GM19025 (cell line): Measurements from ENCODE around the gene CIB1.

Experiments used
- ATAC-seq: cut with Tn5 transposase; IDR thresholded peaks from one replicate; pipeline ENCODE4 v1.9.1; 2021; ENCODE audit warnings: mild to moderate bottlenecking, low read depth, moderate library complexity; ENCODE audit not compliant: unreplicated experiment

CIB1 gene

DNA sequence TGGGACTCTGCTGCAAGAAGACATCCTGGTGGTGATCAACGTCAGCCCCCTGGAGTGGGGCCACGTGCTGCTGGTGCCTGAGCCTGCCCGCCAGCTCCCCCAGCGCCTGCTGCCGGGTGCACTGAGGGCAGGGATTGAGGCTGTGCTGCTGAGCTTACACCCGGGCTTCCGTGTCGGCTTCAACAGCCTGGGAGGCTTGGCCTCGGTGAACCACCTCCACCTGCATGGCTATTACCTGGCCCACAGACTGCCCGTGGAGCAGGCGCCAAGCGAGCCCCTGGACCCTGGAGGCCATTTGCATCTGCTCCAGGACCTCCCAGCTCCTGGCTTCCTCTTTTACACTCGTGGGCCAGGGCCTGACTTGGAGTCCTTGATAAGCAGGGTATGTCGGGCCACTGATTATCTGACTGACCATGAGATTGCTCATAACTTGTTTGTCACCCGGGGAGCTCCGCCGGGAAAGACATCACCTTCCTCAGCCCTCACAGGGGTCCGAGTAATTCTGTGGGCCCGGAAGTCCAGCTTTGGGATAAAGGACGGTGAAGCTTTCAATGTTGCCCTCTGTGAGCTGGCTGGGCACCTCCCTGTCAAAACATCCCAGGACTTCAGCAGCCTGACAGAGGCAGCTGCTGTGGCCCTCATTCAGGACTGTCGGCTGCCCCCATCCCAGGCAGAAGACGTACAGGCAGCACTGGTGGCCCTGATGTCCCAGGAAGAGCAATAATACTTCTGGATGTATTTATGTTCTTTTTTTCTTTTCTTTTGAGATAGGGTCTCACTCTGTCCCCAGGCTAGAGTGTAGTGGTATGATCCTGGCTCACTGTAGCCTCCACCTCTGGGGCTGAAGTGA, 7.8 kb upstream of the CIB1 start:
- no peak for ATAC-seq

DNA sequence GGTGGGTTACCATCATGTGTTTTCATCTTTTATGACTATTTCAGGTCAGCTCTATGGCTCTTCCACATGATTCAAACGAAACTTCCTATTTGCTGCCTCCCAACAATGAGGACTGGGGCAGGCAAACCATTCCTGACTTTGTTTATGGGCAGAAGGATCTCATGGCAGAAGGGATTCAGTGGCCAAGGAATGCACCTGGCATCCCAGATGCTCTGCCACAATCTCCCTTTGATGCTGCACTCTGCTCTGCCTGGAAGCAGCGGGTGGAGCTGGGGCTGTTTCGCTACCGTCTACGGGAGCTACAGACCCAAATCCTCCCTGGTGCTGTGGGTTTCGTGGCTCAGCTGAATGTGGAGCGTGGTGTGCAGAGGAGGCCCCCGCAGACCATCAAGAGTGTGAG, 7.1 kb upstream of the CIB1 start:
- ATAC-seq: no peak

DNA sequence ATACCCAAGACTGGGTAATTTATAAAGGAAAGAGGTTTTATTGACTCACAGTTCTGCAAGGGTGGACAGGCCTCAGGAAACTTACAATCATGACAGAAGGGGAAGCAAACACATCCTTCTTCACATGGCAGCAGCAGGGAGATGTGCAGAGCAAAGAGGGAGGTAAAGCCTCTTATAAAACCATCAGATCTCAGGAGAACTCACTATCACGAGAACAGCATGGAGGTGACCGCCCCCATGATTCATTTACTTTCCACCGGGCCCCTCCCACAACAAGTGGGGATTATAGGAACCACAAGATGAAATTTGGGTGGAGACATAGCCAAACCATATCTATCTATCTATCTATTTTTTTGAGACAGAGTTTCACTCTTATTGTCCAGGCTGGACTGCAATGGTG, 5.6 kb upstream of the CIB1 start:
- no peak for ATAC-seq

DNA sequence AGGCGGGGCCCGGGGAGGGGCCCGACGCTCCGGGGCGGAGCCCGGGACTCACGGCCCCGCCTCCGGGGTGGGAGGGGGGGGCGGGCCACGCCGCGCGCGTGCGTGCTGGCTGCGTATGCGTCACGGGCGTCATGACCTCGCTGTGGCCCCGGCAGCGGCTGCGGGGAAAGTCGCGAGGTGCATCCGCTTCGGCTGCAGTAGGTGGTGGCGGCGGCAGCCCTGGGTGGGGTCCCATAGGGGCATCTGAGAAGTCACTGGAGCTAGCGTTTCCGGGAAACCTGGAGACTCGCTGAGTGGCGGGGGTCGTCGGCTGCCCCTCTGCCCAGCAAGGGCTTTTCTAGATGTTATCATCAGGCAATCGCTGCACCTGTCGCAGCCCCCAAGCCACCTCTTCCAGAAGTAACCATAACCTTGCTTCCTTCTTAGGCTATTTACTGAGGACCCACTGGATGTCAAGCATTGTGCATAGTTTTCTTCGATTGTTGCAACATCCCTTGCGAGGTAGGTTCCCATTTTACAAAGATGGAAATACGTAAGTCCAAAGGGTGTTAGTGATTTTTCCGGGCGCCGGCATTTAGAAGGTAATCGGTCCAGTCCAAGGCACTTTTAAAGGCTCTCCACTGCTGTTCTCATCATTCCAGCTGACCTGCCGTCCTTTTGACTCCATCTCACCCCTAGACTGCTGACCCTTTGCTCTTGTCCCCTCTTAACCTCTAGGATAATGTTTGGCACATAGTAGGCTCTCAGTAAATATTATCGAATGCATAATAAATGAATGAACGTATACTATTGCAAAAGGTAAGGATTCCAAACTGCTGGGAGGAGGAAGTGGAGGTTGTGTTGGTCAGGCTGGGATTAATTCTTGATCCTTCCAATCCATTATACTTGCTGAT, 601 bp upstream of the CIB1 start, which contains the start of gene GDPGP1:
GDPGP1 (plus strand) TSS at position 114 of the 893 bp plus-strand sequence. CDS start 6,700 bp downstream, outside the sequence.
- ATAC-seq: peak; percentile 64

DNA sequence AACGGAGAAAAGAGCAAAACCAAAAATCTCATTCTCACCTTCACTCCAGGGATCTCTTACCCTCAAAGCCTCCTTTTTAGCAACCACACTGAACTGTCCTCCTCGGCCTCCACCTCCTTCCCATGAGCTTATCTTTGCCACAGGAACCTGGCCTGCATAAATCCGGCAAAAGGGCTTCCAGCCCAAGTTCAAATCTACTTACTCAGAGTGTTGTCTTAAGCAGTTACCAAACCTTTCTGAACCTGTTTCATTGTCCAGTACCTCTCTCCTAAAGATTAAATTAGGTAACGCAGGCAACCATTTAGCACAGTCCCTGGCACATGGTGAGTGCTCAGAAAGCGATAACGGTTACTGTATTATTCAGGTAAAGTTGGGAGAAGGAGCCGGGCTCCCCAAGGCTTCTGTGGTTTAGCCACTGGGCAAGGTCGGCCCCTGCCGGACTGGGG, 777 bp downstream of the CIB1 start:
- no peak for ATAC-seq

DNA sequence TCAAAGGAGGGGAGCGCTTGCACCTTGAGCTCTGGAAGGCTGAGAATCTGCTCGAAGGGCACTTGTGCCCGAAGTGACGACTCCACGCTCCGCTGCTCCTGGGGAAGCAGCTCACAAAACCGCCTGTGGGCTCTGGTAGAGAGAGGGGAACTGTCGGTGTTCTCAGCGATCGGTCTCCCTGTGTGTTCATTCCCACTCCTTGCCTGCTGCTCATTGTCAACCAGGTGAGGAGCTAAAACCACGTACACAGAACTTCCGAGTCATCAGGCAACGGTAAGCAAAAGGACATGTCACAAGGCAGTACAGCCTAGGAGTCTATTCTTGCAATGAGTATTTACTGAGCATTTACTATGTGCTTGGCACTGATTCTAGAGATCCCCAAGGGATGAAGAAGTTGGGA, 1.5 kb downstream of the CIB1 start:
- ATAC-seq: no peak

DNA sequence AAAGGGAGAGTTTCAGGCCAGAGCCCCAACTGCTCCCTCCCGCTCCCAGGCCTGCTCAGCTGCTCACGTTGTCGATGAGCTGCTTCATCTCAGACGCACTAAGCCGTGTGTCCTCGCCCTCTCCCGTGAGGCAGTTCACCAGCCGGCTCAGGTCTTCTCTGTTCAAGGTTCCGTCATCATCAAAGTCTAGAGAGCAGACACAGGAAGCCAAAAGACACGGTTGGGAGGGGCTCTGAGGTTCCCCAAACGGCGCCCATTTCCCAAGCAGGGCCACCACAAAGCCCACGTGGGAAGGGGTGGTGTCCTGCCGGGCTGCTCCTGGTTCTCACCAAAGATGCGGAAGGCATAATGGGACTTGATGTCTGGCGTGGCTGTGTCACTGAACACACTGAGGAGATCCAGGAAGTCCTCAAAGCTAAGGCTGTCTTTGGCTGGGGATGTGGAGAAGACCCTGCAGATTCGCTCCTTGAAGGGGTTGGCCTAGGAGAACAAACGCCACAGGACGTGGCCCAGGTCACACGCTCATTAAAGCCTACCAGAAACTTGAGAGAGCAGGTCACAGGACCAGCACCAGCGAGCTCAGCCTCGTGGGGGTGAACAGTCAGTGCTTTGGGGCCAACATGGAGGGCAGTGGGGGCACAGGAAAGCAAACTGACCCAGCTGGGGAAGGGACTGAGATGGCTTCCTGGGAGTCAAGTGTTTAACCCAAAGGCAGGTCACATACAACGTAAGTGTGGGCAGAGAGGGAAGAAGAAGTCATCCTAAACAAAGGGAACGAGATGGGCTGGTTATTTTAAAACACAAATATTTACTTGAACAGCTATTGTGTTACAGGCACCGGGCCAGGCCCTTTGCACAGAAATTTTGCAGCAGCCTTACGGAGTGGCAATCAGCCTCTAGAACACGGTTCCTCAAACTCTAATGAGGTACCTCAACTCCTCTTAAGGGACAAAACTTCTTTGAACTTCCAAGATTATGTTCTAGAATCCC, 2.4 kb downstream of the CIB1 start:
- no peak for ATAC-seq

DNA sequence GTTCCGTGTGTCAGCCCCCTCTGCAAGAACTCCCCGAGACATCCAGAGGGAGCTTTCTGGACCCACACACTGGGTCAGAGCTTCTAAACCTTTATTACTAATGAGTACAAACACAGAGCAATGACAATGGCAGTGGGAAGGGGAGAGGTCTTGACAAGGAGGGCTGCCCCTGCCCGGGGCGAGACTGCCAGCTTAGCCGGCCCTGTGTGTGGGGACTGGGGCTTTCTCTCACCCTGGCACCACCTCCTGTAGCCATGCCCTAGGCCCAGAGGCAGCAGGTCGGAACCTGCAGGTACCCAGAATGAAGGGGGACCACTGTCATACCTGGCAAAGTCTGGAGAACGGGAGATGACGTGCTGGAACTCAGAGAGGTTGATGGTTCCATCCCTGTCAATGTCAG, 3.1 kb downstream of the CIB1 start:
- no peak for ATAC-seq

DNA sequence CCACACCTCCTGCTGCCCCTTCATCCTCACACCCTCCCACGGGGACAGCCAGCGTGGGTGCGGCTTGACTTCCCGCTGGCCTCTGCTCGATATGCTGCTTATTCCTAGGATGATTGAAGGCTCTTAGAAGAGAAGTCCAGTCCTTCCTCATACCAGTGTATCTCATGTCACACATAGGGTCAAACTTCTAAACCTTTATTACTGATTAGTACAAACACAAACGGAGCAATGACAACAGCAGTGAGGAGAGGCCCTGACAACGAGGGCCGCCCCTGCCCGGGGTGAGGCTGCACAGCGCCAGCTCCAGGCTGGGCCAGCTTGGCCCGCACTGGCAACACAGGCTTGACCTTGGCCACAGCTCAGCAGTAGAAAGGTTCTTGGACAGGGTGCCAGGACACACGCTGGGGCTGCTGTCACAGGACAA, 3.7 kb downstream of the CIB1 start:
- no peak for ATAC-seq

DNA sequence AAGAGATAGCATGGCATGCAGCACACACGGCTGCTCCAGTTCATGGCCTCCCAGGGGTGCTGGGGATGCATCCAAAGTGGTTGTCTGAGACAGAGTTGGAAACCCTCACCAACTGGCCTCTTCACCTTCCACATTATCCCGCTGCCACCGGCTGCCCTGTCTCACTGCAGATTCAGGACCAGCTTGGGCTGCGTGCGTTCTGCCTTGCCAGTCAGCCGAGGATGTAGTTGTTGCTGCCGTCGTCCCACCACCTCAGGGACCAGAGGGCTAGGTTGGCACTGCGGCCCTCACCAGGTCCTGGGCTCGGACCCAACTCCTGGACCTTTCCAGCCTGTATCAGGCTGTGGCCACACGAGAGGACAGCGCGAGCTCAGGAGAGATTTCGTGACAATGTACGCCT, 4.8 kb downstream of the CIB1 start:
- ATAC-seq: no peak

DNA sequence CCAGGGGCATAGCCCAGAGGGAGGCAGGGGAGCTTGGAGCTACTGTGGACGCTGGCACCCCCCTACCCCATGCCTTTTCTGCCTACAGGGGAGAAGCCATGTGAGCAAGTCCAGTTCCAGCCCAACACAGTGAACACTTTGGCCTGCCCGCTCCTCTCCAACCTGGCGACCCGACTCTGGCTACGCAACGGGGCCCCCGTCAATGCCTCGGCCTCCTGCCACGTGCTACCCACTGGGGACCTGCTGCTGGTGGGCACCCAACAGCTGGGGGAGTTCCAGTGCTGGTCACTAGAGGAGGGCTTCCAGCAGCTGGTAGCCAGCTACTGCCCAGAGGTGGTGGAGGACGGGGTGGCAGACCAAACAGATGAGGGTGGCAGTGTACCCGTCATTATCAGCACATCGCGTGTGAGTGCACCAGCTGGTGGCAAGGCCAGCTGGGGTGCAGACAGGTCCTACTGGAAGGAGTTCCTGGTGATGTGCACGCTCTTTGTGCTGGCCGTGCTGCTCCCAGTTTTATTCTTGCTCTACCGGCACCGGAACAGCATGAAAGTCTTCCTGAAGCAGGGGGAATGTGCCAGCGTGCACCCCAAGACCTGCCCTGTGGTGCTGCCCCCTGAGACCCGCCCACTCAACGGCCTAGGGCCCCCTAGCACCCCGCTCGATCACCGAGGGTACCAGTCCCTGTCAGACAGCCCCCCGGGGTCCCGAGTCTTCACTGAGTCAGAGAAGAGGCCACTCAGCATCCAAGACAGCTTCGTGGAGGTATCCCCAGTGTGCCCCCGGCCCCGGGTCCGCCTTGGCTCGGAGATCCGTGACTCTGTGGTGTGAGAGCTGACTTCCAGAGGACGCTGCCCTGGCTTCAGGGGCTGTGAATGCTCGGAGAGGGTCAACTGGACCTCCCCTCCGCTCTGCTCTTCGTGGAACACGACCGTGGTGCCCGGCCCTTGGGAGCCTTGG, 5.6 kb downstream of the CIB1 start:
- ATAC-seq: no peak

DNA sequence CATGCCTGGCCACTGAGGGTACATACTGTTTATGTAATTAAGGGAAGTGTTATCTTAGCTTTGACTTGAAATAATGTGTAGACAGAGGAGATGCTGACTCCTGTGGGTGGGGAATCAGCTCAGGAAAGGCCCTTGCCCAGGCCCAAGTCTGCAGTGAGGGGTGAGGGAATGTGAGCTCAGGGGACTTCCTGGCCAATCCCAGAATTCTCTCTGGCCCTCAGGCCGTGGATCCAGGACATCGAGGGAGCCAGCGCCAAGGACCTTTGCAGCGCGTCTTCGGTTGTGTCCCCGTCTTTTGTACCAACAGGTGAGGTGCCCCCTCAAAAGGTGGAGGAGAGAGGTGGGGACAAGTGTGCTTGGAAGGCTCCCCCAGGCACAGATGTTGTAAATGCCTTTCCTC, 6.4 kb downstream of the CIB1 start:
- no peak for ATAC-seq

DNA sequence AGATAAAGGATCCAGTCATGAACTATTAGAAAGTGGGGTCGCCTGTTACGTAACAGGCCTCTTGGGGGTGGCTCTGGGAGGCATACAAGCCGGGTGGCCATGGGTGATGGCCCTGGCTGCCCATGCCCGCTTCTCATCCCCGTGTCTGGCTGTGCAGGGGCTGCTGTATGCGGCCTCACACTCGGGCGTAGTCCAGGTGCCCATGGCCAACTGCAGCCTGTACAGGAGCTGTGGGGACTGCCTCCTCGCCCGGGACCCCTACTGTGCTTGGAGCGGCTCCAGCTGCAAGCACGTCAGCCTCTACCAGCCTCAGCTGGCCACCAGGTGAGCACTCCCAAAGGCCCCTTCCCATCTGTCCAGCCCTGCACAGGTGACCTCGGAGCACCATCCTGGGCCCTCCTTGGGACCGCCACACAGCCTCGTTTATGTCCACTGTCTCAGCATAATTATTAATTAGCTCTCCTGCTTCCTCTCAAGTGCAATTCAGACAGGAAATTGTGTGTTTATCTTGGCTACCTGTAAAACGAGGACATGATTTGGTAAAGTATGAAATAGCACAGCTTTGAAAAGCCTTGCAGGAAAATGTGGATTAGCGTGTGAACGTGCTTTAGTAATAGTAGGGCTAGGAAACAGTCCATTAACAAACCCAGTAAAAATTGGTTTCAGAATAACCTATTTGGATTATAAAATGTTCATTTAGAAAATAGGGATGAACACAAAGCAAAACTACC, 8.1 kb downstream of the CIB1 start:
- no peak for ATAC-seq

DNA sequence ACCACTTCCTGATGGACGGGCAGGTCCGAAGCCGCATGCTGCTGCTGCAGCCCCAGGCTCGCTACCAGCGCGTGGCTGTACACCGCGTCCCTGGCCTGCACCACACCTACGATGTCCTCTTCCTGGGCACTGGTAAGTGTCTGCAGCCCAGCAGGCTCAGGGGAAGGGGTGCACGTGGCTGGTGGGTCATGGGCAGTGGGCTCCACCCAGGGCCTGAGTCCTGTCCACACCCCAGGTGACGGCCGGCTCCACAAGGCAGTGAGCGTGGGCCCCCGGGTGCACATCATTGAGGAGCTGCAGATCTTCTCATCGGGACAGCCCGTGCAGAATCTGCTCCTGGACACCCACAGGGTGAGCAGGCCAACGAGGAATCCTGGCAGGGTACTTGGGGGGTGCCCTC, 8.7 kb downstream of the CIB1 start:
- ATAC-seq: no peak

DNA sequence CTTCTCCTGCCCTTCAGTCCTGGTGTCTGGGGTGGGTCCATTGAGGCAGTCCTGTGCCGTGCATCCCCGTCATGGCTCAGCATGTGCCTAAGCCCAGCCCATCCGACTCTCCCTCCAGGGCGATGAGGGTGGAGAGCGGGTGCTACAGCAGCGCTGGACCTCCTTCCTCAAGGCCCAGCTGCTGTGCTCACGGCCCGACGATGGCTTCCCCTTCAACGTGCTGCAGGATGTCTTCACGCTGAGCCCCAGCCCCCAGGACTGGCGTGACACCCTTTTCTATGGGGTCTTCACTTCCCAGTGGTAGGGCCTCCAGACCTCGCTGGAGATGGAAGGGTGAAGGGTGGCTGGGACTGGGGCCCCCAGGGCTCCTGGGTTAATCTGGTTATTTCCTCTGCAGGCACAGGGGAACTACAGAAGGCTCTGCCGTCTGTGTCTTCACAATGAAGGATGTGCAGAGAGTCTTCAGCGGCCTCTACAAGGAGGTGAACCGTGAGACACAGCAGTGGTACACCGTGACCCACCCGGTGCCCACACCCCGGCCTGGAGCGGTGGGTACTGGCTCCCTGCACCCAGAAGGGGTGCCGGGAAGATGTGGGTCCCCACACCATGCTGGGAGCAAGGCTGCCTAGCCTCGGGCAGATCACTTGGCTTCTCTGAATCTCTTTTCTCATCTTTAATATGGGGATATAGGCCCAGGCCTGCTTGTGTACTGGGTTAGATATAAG, 10.1 kb downstream of the CIB1 start:
- no peak for ATAC-seq

DNA sequence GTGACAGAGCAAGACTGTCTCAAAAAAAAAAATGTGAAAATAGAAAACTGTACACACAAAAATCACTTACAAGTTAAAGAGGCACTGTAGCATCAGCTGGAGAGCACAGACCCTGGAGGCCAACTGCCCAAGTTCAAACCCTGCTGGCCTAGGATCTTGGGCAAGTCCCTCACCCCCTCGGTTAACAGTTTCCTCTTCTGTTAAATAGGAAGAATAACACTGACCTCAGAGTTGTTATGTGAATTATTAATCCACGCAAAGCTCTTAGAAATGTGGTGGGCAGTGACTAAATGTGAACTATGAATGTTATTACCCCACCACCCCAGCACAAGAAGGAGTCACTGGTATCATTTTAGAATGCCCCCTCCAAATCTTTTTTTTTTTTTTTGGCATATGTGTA, 11.2 kb downstream of the CIB1 start:
- ATAC-seq: no peak

DNA sequence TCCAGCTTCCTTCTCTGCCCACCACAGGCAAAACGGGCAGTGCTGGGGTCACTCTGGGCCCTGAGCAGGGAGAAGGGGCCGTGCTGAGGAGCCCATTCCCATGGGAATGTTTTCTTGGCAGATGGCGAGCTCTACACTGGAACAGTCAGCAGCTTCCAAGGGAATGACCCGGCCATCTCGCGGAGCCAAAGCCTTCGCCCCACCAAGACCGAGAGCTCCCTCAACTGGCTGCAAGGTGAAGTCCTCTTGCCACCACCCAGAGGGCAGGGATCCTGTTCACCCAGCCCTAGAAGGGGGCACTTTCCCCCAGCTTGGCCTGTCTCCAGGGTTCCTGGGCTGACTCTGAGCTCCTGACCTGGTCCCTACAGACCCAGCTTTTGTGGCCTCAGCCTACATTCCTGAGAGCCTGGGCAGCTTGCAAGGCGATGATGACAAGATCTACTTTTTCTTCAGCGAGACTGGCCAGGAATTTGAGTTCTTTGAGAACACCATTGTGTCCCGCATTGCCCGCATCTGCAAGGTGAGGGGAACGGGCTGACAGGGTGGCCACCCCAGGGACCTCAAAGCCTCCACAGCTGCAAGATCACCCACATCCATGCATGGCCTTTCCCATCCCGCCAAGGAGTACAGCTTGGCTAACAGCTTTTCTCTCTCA, 12.4 kb downstream of the CIB1 start:
- no peak for ATAC-seq
